22Rv1 (cell line): Measurements from ENCODE around the gene CFAP92.
"Not testable (repeated sequence)": the region's sequence is repeated elsewhere in the genome, so short reads cannot be mapped to it uniquely, and the experiment has no call there.

ENCODE experiments used
- H3K27ac ChIP-seq: fragments of 450-650 bp; 2 replicates; pipeline ENCODE4 v1.5.1; 2017
- ZFX ChIP-seq: fragments of 450-650 bp; IDR thresholded peaks from 2 replicates; pipeline ENCODE4 v1.6.1; 2017; ENCODE audit warnings: antibody characterized with exemption, borderline replicate concordance
- TF ChIP-seq, protein P1 (sequence below): fragments of 450-650 bp; IDR thresholded peaks from 2 replicates; pipeline ENCODE4 v1.5.1; 2017; ENCODE audit warnings: mild to moderate bottlenecking

Gene CFAP92

GRCh38 chr3:128933213-128933921, 60.5 kb downstream of the CFAP92 start:
- TF ChIP-seq ZFX: no peak
- TF ChIP-seq, protein P1, sequence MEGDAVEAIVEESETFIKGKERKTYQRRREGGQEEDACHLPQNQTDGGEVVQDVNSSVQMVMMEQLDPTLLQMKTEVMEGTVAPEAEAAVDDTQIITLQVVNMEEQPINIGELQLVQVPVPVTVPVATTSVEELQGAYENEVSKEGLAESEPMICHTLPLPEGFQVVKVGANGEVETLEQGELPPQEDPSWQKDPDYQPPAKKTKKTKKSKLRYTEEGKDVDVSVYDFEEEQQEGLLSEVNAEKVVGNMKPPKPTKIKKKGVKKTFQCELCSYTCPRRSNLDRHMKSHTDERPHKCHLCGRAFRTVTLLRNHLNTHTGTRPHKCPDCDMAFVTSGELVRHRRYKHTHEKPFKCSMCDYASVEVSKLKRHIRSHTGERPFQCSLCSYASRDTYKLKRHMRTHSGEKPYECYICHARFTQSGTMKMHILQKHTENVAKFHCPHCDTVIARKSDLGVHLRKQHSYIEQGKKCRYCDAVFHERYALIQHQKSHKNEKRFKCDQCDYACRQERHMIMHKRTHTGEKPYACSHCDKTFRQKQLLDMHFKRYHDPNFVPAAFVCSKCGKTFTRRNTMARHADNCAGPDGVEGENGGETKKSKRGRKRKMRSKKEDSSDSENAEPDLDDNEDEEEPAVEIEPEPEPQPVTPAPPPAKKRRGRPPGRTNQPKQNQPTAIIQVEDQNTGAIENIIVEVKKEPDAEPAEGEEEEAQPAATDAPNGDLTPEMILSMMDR: no peak
- no peak overlapping the region for H3K27ac ChIP-seq

DNA sequence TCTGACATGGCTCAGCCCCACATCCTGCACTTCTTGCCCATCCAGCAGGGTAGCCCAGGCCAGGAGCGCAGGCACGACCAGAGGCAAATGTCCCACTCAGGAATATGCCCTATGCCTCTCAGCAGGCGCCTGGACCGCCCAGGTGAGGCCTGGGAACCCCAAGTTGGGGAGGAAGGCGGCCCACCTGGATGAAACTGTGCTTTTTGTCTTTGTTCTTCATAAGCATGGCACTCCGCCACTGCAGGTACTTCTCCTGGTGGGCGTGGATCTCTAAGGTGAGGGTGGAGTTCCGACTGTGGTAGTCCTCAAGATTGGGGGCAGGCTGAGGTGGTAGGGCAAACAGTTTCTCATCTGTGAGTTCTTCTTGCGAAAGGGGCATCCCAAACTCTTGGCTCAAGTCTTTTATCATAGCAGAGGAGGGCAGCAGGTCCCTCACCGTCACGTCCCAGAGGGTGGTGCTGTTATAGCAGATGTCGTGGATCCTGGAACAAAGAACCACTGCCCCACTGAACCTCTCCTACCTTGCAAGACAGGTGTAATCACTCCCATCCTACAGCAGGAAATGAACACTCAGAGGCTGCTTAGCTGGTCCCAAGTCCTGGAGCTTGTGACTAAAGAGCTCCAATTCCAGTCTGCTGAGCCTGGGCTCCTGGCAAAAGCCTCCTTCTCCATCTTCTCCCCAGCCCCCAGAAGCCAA, 61.2 kb downstream of the CFAP92 start:
- TF ChIP-seq, protein P1: no peak
- TF ChIP-seq ZFX: no peak
- H3K27ac ChIP-seq: no peak overlapping the region

DNA sequence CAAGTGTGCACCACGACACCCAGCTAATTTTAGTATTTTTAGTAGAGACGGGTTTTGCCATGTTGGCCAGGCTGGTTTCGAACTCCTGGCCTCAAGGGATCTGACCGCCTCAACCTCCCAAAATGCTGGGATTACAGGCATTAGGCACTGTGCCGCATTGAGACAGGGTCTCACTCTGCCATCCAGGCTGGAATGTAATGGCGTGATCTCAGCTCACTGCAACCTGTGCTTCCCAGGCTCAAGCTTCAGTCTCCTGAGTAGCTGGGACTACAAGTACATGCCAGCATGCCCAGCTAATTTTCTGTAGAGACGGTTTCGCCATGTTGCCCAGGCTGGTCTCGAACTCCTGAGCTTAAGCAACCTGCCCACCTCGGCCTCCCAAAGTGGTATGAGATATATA, 62.8 kb downstream of the CFAP92 start:
- no peak for TF ChIP-seq ZFX
- TF ChIP-seq, protein P1: no peak

GRCh38 chr3:128929364-128929763, 64.5 kb downstream of the CFAP92 start:
- no peak overlapping the region for H3K27ac ChIP-seq
- TF ChIP-seq, protein P1: no peak
- no peak for TF ChIP-seq ZFX

More for the DNA sequence above, 62.8 kb downstream of the CFAP92 start:
- no peak overlapping the region for H3K27ac ChIP-seq

- H3K27ac ChIP-seq: not testable (repeated sequence)
These were observed 69.9 kb downstream of the CFAP92 start for GRCh38 chr3:128923986-128924385.

GRCh38 chr3:128923576-128923975, 70.3 kb downstream of the CFAP92 start:
- H3K27ac ChIP-seq: no peak overlapping the region
- TF ChIP-seq ZFX: no peak

GRCh38 chr3:128922804-128923459, 70.9 kb downstream of the CFAP92 start:
- no peak overlapping the region for H3K27ac ChIP-seq
- TF ChIP-seq, protein P1: no peak
- TF ChIP-seq ZFX: no peak

DNA sequence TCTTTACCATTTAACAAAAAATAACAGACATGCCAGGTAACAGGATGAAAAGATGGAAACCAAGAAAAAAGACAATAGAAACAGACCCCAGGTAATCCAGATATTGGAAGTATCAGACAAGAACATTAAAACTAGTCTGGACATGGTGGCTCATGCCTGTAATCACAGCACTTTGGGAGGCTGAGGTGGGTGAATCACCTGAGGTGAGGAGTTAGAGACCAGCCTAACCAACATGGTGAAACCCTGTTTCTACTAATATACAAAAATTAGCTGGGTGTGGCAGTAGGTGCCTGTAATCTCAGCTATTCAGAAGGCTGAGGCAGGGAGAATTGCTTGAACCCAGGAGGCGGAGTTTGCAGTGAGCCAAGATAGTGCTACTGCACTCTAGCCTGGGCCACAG, 73.9 kb downstream of the CFAP92 start:
- no peak for TF ChIP-seq ZFX
- TF ChIP-seq, protein P1: no peak
- H3K27ac ChIP-seq: no peak overlapping the region
